Hepatocyte (in vitro differentiated cells): ENCODE measurements around the gene MUC15. TPM values are rescaled to one million over a fixed set of nuclear protein-coding genes. Genes with fewer than 3 reads are reported as not detected.

Experiments used
- DNase-seq: peaks from one replicate; pipeline ENCODE4 v3.0.0-alpha.2; 2016; ENCODE audit warnings: low spot score
- H2AFZ ChIP-seq: fragments of 200-600 bp; sonication (generic); 2 replicates; pipeline ENCODE4 v1.6.0; 2016; ENCODE audit warnings: antibody characterized with exemption, mild to moderate bottlenecking
- H3K27ac ChIP-seq: fragments of 200-600 bp; sonication (generic); 2 replicates; pipeline ENCODE4 v1.5.1; 2016; ENCODE audit warnings: mild to moderate bottlenecking
- H3K27me3 ChIP-seq: fragments of 200-600 bp; sonication (generic); 2 replicates; pipeline ENCODE4 v1.6.1; 2016
- H3K36me3 ChIP-seq: fragments of 200-600 bp; sonication (generic); replicated peaks from 2 replicates; pipeline ENCODE4 v1.5.1; 2016; ENCODE audit warnings: low read depth; ENCODE audit not compliant: insufficient read depth
- H3K4me1 ChIP-seq: fragments of 200-600 bp; sonication (generic); 2 replicates; pipeline ENCODE4 v1.5.1; 2016; ENCODE audit warnings: mild to moderate bottlenecking, moderate library complexity; ENCODE audit not compliant: insufficient read depth
- H3K4me2 ChIP-seq: fragments of 200-600 bp; sonication (generic); 2 replicates; pipeline ENCODE4 v1.6.0; 2016
- H3K4me3 ChIP-seq: fragments of 200-600 bp; sonication (generic); 2 replicates; pipeline ENCODE4 v1.5.1; 2016; ENCODE audit warnings: mild to moderate bottlenecking
- H3K79me2 ChIP-seq: fragments of 200-600 bp; sonication (generic); 2 replicates; pipeline ENCODE4 v1.6.0; 2017; ENCODE audit warnings: mild to moderate bottlenecking
- H3K9me2 ChIP-seq: fragments of 200-600 bp; sonication (generic); replicated peaks from 2 replicates; pipeline ENCODE4 v1.6.0; 2017; ENCODE audit warnings: mild to moderate bottlenecking; ENCODE audit not compliant: insufficient read depth
- H3K9me3 ChIP-seq: fragments of 200-600 bp; sonication (generic); 2 replicates; pipeline ENCODE4 v1.5.1; 2016; ENCODE audit warnings: low read depth, mild to moderate bottlenecking
- H4K20me1 ChIP-seq: fragments of 200-600 bp; sonication (generic); 2 replicates; pipeline ENCODE4 v1.6.0; 2016; ENCODE audit warnings: mild to moderate bottlenecking; ENCODE audit not compliant: insufficient read depth, poor library complexity, severe bottlenecking
- EZH2 ChIP-seq: fragments of 200-600 bp; sonication (generic); IDR thresholded peaks from 2 replicates; pipeline ENCODE4 v1.6.1; 2016; ENCODE audit warnings: antibody characterized with exemption, mild to moderate bottlenecking, borderline replicate concordance
- EZH2phosphoT487 ChIP-seq: fragments of 200-600 bp; sonication (generic); IDR thresholded peaks from one replicate; pipeline ENCODE4 v1.6.1; 2018; ENCODE audit warnings: antibody characterized with exemption, mild to moderate bottlenecking, low read depth, moderate library complexity; ENCODE audit not compliant: unreplicated experiment, severe bottlenecking
- WGBS: methylation state at CpG from one replicate; pipeline ENCODE4 v1.1.6; 2016; ENCODE audit warnings: low lambda C conversion rate; ENCODE audit errors: missing lambda C conversion rate; 5-methylcytosine and 5-hydroxymethylcytosine counted together
- polyA plus RNA-seq: library from polyadenylated mRNA; unstranded; fragments of >200 nt; fragmentation: Nextera tagmentation; extraction: Ambion mirVana; gene quantifications from 2 replicates; pipeline ENCODE4 v1.2.1, GENCODE V29; 2016
- total RNA-seq: library from RNA; depleted of rRNA; stranded (reverse); fragments of >200 nt; gene quantifications from 2 replicates; pipeline ENCODE4 v1.2.3, GENCODE V29; 2014
- TF ChIP-seq, protein P1 (sequence below): fragments of 200-600 bp; sonication (generic); IDR thresholded peaks from 2 replicates; pipeline ENCODE4 v1.5.1; 2016; ENCODE audit warnings: antibody characterized with exemption, mild to moderate bottlenecking; ENCODE audit not compliant: poor library complexity

MUC15 gene
- total and polyA plus RNA-seq, 2 experiments from 2014 or later = 0.73 TPM; not detected in 1

DNA sequence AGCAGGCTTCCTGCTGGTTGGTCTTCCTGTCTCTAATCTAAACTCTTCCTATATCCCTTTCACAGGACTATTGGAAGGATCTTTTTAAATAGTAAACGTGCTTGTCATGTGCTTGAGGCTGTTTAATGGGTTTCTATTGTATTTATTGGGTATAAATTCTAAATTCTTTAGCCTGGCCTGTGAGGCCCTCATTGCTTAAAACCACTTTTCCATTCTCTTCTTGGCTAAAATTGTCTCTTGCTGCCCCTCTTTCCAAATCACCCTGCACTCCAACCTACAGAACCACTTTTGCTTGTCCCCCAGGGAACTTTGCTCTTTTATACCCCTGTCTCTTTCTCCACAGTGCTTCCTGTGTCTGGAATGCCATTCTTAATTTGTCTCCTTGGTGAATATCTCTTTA is 46.4 kb upstream of the MUC15 start:
- H3K36me3 ChIP-seq = no peaks in the 10 kb centered on the region
- H3K4me1 ChIP-seq = no peaks in the 10 kb centered on the region
- H3K4me2 ChIP-seq = no peak overlapping the region
- no peak overlapping the region for H3K4me3 ChIP-seq
- no peaks in the 10 kb centered on the region for H4K20me1 ChIP-seq
- 50% methylated on average over 1 of the region's 1 CpG for WGBS
- H3K9me3 ChIP-seq = no peaks in the 10 kb centered on the region
- no peak overlapping the region for H3K27ac ChIP-seq
- TF ChIP-seq, protein P1, sequence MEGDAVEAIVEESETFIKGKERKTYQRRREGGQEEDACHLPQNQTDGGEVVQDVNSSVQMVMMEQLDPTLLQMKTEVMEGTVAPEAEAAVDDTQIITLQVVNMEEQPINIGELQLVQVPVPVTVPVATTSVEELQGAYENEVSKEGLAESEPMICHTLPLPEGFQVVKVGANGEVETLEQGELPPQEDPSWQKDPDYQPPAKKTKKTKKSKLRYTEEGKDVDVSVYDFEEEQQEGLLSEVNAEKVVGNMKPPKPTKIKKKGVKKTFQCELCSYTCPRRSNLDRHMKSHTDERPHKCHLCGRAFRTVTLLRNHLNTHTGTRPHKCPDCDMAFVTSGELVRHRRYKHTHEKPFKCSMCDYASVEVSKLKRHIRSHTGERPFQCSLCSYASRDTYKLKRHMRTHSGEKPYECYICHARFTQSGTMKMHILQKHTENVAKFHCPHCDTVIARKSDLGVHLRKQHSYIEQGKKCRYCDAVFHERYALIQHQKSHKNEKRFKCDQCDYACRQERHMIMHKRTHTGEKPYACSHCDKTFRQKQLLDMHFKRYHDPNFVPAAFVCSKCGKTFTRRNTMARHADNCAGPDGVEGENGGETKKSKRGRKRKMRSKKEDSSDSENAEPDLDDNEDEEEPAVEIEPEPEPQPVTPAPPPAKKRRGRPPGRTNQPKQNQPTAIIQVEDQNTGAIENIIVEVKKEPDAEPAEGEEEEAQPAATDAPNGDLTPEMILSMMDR = no peak
- no peak for TF ChIP-seq EZH2phosphoT487
- TF ChIP-seq EZH2 = no peak
- DNase-seq = no peak
- H3K9me2 ChIP-seq = no peaks in the 10 kb centered on the region
- H2AFZ ChIP-seq = no peak overlapping the region
- H3K79me2 ChIP-seq = no peaks in the 10 kb centered on the region
- no peaks in the 10 kb centered on the region for H3K27me3 ChIP-seq

DNA sequence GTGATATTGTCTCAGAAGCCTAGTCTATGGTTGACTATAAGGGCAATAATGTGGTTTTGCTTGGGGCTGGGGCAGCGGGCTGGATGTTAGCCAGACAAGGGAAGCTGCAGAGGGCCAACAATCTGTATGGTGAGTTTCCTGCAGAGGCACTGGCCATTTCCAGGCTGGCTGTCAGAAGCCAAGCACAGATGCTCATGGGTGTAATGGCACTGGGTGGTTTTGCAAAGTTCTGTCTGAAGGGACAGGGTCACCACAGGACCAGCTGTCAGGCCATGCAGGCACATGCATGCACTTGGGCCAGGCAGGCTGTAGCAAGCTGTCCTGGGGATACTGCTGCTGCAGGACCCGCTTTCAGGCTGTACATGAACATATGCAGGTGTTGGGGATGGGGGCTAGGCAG is 41.7 kb upstream of the MUC15 start:
- 84% methylated on average over 2 of the region's 2 CpGs for WGBS
- no peaks in the 10 kb centered on the region for H3K27me3 ChIP-seq

DNA sequence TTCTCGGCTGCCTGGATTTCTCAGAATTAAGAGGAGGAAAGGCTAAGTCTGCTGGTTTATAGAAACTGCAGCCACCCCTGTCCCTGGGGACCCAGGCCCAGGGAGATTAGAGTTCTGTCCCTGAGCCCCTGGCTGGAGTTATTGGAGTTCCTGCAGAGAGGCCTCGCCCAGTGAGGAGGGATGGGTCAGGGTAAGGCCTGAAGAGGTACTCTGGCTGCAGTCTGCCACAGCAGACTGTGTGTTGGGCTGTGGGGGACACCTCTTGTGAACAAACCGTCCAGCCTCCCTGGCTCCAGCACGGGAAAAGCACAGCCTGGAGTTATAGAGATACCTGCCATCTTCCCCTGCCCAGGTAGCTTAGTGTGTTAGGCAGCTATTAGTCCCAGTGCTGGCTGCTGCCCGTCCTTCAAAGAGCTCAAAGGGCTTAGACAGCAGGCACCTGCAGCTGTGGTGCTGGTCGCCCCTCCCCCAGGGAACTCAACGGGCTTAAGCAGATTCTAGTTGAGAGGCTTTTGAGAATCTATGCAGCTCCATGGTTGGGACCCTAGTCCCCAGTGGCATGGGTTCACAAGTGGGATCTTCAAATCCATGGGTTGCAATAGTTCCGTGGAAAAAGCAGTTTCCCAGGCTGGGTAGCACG is 36.6 kb upstream of the MUC15 start:
- Histone ChIP-seq H3K36me3 (no peaks in the 10 kb centered on the region), H3K27ac (no peak overlapping the region), H2AFZ (no peak overlapping the region), H3K27me3 (no peaks in the 10 kb centered on the region), H3K4me2 (no peak overlapping the region), H3K4me3 (no peak overlapping the region), H3K9me2 (no peaks in the 10 kb centered on the region), H4K20me1 (no peaks in the 10 kb centered on the region), H3K4me1 (no peaks in the 10 kb centered on the region), H3K9me3 (no peaks in the 10 kb centered on the region), H3K79me2 (no peaks in the 10 kb centered on the region)
- no peak for DNase-seq
- 78% methylated on average over 9 of the region's 9 CpGs for WGBS
- TF ChIP-seq EZH2phosphoT487 (no peak), EZH2 (no peak)
- TF ChIP-seq, protein P1 = no peak

More for the DNA sequence above, 41.7 kb upstream of the MUC15 start:
- no peak overlapping the region for H2AFZ ChIP-seq
- no peak overlapping the region for H3K4me2 ChIP-seq
- no peak for TF ChIP-seq EZH2phosphoT487
- TF ChIP-seq EZH2 = no peak
- TF ChIP-seq, protein P1 = no peak
- no peak overlapping the region for H3K27ac ChIP-seq
- no peaks in the 10 kb centered on the region for H3K4me1 ChIP-seq
- no peaks in the 10 kb centered on the region for H3K9me2 ChIP-seq
- DNase-seq = no peak
- no peaks in the 10 kb centered on the region for H4K20me1 ChIP-seq
- no peaks in the 10 kb centered on the region for H3K36me3 ChIP-seq
- H3K79me2 ChIP-seq = no peaks in the 10 kb centered on the region
- H3K9me3 ChIP-seq = no peaks in the 10 kb centered on the region
- H3K4me3 ChIP-seq = no peak overlapping the region
